Measurements from ENCODE around the gene TXK.

The TXK gene

DNA sequence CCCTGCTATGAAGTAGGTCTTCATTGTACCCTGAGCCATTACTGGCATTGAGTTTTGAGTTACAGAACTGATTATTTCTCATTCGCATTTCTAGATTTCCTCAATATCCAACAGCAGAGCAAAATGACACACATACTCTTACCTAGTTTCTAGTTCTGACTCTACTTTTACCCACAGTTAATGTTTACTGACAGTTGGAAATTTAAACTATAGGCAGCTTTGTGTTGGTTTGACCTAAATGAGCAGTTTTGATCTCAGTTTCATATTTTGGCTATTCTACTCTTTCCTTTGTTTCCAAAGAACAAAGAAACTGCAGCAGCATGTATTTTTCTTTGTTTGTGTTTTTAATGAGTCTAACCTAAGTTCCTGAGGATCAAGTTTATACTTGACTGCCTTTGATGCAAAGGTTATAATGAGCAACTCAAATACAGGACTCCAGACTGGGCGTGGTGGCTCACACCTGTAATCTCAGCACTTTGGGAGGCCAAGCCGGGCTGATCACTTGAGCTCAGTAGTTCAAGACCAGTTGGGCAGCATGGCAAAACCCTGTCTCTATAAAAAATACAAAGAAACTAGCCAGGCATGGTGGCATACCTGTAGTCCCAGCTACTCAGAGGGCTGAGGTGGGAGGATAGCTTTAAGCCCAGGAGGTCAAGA lies 30.4 kb downstream of the TXK start:
- DNase-seq (ENCODE audit: low read depth): no peak

DNA sequence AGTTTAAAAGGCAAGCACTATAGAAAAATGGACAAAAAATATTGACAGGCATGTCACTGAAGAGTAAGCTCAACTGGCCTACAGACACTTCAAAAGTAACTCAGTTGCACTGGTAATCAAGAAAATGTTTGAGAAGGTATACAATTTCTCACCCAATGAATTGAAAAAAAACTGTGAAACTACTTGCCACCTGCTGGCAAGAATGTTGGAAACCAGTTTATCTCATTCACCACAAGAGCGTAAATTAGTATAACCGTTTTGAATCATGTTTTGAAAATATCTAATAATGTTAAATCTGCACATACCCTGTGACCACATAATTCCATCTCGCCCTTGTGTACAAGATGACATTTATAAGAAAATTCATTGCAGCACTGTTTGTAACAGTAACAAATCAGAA lies 31.7 kb downstream of the TXK start:
- no peak for DNase-seq (ENCODE audit: low read depth)

DNA sequence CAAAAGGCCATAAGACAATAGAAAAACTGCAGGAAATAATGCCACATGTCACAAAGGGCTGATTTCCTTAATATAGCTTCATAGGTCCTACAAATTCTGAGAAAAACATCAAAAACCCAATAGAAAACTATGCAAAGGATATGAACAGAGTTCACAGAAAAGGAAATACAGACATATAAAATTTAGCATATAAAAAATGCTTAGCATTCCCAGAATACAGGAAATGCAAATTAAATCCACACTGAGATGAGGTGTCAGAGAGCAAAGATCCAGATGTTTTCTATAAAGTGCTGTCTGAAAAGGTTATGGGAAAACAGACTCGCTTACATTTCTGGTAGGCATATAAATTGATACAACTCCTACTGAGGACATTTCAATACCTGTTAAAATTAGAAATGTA lies 33.8 kb downstream of the TXK start:
- no peak for DNase-seq (ENCODE audit: low read depth)

DNA sequence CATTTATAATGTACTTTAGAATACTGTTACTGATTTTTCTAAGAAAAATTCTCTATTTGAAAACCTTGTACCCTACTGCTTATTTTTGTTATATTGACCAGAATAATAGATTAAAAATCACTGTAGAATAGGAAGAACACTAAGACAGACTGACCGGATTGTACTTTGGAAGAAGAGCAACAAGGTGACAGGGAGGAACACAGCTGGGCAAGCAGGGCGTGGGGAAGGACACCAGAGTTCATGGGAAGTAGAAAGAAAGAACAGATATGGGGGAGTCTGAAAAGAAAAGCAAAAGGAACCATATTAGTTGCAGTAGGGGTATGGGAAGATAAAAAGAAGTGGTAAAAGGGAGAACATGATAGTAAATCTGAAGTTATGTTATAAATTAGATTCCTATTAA lies 38.6 kb downstream of the TXK start:
- DNase-seq (ENCODE audit: low read depth): no peak

DNA sequence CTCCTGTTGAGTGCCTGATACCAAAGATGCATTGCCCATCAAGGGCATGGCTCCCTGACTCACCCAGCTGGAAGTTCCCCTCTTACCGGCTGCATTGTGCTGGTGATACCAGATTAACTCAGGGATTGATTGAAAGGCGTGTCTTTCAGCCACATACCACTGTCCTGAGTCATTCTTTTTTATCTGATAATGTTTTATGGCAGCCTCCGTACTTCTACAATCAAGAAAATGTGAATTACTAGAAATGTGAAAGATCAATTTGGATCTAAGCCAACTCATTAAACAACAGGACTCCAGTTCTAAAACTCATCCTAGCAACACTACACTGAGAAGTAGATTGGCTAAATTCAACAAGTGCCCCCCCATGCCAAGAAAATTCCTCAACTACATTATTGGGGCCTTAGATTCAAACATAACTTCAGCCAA lies 40.0 kb downstream of the TXK start:
- DNase-seq (ENCODE audit: low read depth): peak; percentile 59

DNA sequence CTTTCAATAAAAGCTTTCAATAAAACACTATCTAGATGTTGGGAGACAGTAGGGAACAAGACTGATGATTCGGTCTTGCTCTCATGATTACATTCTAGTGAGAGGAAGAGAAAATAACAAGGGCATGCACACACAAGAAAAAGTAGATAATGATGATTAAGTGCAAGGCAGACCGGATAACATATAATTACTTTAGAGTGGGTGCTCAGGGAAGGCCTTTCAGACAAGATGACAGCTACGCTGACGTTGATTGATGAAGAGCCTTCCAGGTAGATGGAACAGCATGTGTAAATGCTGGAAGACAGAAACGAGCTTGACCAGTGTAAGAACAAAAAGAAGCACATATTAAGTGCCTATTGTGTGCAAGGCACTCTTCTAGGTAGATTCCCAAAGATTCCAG lies 43.4 kb downstream of the TXK start:
- DNase-seq (ENCODE audit: low read depth): no peak

DNA sequence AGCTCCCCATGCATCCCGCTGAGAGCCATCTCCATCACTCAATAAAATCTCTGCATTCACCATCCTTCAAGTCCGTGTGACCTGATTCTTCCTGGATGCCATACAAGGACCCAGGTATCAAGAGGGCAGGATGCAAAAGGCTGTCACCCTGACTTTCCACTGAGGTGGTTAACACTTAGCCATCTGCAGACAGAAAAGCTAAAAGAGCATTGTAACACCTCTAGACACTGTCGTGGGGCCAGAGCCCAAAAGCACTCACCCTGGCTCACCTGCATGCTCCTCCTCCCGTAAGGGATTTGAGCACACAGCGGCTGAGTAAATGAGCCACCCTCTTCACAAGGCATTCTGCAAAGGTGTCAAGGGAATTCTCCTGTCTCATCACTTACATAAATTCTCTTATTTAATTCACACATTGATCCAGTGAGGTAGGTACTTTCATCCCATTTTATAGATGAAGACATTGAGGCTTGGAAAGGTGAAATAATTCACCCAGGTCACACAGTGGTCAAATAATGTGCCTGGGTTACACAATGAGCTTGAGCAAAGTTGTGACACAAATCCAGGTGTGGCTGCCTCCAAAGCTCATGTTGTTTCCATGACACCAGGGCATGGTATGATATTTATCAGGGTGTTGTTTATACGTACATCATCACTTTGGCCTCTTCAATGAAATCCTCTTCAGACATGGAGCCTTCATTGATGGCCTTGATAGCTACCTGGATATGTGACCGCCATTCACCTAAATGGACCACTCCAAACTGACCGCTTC lies 48.0 kb downstream of the TXK start:
- DNase-seq (ENCODE audit: low read depth): no peak

DNA sequence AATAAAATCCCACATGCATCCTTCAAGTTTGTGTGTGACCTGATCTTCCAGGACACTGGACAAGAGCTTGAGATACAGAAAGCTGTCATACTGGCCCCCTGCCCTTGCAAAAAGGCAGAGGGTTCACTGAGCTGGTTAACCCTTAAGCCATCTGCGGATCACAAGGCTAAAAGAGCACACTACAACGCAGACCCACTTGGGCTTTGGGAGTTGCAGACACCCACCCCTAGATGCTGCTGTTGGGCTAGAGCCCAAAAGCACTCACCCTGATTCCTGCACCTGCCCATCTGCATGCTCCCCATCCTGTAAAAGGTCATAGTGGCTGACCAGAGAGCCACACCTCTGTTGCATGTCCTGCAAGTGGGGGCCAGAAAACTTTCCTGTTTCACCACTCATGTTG lies 51.1 kb downstream of the TXK start:
- no peak for DNase-seq (ENCODE audit: low read depth)

DNA sequence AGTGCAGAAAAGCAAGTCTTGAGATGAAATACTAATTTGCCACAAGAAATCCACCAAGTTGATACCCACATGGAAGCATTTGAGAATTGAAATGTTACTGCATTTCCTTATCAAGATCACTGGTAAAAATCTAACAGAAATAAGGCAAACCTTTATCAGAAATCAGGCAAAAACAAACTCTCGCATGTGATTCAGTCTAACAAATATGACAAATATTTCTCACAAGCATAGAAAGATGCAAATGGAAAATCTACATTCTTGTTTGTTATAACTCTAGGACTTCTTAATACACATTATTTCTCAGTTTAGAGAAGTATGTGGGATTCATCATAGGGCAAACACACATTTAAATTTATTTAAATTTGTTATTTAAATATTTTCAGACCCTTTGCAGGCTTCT lies 52.9 kb downstream of the TXK start:
- DNase-seq (ENCODE audit: low read depth): no peak

DNA sequence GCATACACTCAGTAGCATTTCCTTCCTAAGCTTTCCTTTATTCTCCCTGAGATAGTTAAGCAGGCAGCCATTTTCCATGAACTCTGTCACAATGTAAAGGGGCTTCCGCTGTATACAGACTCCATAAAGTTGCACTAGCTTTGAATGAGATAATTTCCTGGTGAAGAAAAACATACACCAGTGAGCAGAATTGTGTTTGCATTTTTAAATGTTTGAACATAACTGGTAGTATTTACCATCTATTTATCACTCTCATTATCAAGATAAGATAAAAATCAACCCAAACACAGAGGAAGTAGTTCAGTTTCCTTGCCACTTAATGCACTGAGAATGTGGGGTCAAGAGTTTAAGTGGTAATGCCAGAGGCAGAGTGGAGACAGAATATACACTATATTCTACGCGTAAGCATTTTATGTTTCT lies 54.1 kb downstream of the TXK start:
- DNase-seq (ENCODE audit: low read depth): no peak

DNA sequence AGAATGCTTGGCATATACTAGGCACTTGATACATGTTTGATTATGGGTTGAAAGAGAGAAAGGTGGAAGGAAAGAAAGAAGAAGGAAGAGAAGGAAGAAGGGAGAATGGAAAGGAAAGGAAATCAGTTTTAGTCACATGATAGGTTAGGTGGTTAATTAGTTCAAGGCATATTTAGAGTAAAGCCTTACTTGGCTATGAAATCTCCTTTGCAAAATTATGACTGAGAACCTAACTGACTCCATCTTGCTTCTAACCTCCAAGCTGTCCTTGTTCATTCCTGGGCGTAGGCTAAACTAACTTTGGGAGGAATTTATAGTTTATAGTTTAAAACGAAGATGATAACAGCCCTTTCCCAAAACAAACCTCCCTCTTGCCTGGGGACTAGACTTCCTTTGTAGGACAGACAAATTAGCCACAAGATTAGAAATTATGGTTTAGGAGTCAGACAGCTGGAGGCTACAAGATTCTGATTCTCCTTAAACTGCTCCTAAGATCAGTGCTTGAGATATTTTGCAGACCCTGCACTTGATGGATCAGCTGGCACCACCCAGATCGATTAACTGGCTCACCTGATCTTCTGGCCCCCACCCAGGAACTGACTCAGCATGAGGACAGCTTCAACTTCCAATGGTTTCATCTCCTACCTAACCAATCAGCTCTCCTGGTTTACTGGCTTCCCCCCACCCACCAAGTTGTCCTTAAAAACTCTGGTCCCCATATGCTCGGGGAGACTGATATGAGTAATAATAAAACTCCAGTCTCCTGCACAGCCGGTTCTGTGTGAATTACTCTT lies 55.0 kb downstream of the TXK start:
- no peak for DNase-seq (ENCODE audit: low read depth)

DNA sequence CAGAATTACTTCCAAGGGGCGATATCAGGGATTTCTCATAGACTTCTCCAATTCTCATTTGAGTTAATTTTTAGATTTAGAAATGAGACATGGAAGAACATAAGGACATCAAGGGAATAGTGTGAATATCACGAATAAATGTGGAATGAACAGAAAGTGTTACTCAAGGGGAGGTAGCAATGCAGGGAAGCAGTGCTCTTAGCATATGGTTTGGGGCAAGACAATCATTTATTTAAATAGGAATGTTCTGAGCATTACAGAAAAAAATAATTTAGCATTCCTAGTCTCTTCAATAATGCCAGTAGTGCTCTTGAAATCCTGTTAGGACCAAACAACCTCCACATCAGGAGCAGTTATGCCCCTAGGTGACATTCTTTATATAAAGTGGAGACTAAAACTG lies 55.6 kb downstream of the TXK start:
- no peak for DNase-seq (ENCODE audit: low read depth)

DNA sequence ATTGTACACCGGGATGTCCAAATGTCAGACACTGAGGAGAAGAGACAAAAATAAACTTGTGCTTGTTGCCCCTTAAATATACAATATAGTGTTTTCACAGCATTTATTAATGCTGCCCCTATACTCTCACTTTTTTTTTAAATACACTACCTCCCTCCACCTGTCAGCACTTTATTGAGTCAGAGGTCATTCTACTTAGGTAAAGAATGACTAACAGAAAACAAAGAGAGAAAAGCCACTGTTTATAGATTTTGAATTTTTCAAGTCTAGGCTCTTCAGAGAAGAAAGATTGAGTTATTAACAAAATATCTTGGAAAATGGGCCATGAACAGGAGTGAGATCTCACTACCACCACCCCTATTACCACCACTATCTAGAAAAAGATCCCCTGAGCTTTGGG lies 59.4 kb downstream of the TXK start:
- DNase-seq (ENCODE audit: low read depth): no peak

DNA sequence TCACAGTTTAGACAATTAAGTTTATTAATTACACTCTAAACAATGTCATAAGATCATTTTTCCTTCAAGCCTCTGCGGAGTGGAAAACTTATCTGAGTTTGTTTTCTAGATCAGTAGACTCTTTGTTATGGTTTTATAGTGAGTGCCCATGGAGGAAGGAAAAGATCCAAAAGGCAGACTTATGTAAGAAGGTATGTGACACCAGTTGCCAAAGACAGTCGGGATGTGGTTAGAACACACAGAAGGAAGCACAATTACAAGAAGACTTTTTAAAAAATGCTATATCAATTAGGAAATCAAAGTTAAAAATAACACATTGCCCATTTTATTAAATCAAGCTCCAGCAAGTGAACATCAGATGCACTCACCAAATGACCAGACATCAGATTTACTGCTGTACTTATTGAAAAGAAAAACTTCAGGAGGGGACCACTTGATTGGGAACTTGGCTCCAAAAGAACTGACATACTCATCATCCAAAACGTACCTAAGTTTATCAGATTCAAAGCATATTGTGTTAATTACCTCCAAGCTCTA lies 60.4 kb downstream of the TXK start:
- DNase-seq (ENCODE audit: low read depth): no peak

DNA sequence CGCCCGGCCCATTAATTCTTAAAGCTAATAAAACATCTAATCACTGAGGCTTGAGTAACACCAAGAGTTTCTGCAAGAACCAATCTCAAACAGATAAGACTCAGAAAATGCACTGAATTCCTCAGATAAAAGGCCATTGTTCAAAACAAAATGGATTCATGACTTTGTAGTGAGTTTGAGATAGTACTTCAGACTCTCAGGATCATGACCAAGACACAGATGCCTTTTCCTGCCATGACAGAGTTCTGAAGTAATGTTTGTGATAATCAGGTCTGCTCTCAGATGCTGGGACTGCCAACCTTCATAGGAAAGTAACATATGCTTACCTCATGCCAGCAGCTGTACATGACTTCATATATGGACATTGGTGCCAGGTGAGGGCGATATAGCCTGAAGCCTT lies 62.9 kb downstream of the TXK start:
- DNase-seq (ENCODE audit: low read depth): no peak

DNA sequence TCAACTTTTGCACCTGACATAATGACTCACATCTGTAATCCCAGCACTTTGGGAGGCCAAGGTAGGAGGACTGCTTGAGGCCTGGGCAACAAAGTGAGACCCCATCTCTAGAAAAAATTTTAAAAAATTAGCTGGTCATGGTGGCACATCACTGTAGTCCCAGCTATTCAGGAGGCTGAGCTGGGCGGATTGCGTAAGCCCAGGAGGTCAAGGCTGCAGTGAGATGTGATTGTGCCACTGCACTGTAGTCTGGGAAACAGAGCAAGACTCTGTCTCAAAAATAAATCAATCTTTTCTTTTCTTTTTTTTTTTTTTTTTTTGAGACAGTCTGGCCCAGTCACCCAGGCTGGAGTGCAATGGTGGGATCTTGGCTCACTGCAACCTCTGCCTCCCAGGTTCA lies 65.0 kb downstream of the TXK start:
- DNase-seq (ENCODE audit: low read depth): no peak

DNA sequence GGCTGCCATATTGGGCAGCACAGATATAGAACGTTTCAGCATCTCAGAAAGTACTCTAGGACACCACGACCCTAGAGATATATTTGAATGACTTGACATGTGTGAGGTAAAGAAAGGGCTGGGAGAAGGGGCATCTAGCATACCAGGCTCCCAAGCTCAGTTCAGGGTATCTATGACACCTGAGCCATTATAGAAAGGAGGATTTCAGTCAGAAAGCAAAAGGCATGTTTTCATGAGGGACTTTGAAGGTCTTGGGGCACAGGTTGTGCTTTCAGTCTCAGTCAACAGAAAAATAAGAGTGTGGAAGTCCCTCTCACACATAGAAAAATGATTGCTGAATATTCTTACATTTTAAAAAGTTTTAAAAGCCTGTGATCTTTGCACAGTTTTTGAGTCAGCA lies 65.9 kb downstream of the TXK start:
- no peak for DNase-seq (ENCODE audit: low read depth)

DNA sequence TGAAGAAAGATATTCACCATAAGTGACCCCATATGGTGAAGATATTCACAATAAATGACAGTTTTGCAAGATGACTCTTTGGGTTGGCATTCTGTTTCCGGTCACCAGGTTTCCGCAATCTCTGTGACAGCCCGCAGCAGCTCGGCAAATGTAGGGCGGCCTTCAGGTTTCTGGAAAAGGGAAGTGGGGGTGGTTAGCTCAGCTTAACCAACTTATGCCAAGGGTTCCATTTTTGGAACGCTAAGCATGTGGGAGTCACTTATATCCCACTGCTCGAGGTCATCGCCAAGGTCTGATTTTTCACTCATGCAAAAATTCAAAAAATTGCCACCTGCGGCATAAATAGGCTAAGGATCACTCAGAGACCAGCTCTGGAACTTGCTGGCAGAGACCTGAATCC lies 66.5 kb downstream of the TXK start:
- DNase-seq (ENCODE audit: low read depth): no peak

DNA sequence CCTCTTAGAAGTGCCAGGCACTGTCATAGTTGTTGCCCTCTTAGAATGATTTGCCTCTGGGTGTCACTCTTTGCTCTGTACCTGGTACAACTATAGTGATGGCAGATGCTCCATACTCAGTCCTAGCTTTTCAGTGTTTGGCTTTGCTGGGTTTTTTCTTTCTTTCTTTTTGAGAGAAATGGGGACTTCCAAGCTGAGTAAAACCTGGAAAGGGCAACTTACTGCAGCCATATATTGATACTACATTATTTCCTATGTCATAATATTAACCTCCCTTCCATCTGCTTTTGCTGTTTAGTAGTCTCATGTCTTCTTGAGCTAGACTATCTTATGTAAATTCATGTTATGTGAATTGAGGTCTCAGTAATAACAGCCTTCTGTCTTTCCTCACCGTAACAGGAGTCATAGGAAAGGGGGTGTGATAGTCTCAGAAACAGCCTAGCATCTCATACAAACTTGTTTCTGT lies 68.4 kb downstream of the TXK start:
- DNase-seq (ENCODE audit: low read depth): no peak

DNA sequence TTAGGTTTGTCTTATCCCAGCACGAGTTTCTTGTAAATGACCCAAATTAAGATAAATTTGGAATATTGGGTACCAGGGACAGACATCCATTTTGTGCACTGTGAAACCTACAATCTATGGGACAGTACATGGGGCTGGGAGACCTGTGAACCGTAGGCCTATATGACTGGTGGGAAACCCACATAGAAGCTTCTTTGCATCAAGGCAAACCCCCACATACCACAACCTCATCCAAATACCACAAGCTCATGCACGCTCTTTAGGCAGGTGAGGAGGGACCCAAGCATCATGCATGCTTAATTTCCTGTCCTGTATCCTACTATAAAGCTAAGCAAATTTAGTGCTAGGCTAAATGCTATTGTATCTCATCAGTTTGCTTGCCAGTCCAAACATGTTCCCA lies 69.7 kb downstream of the TXK start:
- no peak for DNase-seq (ENCODE audit: low read depth)

DNA sequence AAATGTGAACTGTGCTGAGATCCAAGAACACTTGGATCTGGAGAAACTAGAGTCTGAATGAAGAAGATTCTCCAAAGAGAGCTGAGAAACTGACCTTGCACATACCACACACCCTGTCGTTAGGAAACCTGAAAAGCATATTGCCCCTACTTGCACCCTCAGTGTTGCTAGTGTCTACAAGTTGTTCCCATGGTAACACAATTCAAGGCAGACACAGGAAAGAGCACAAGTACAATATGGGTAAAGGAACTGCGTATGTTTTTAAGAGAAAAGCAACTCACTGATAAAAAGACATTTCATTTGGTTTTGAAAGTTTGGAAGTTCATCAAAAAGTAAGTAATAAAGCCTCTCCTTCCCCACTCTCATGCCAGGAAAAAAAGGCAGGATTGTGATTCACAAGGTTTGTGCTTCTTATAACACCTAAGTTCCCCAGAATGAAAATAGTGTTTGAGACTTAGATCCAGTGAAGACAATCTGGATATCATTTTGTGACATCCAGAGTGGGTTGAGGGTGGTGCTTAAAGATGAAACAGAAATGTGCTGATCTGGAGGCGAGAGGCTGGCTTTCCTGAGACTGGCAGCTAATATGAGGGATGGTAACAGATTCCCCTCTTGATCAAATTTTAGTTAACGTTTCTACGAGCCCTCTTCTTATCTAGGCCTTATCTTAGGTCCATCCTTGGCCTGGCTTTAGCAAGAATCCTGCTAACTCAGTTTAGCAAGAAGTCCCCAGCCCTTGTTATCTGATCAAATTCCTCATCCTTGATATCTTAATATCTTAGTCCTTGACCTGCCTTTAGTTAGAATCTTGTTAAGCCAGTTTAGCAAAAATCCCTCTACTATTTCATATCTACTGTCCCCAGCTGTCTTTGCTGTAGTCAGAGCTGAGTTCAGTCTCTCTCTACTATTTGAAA lies 75.2 kb downstream of the TXK start:
- DNase-seq (ENCODE audit: low read depth): no peak

DNA sequence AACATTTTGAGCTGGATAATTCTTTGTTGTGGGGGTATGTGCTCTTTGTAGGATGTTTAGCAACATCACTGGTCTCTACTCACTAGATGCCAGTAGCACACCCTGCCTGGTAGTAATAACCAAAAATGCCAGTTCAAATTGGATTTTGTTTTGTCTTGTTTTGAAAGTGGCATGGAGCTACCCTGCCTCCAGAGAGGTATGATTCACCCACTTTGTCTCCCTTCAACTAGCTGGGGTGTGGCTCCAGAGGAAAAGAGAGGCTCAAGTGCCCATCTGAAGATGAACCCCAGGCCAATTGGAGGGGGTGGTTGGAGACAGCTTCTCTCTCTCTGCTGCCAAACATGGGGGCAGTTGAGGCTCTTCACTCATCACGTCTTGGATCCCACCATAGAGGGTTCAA lies 83.0 kb downstream of the TXK start:
- DNase-seq (ENCODE audit: low read depth): no peak

Measured in activated T-cell treated with anti-CD3 and anti-CD28 coated beads for 48 hours (primary cell).